GM23338 (cell line): ENCODE results near the gene CASP8. TPM values are rescaled to one million over a fixed set of nuclear protein-coding genes. Genes with fewer than 3 reads are reported as not detected.

Source experiments
- ATAC-seq: fragments of 200-7000 bp; cut with Tn5 transposase; 3 replicates; pipeline ENCODE4 v1.9.1; 2020
- DNase-seq: peaks from one replicate; pipeline ENCODE4 v3.0.0-alpha.2; 2015; ENCODE audit warnings: low spot score
- H2AFZ ChIP-seq: fragments of 200-600 bp; sonication (generic); 2 replicates; pipeline ENCODE4 v1.8.0; 2016; ENCODE audit warnings: antibody characterized with exemption, mild to moderate bottlenecking, moderate library complexity
- H3F3A ChIP-seq: fragments of 200-600 bp; sonication (generic); replicated peaks from 2 replicates; pipeline ENCODE4 v1.8.0; 2017; ENCODE audit warnings: antibody characterized with exemption, mixed run types, low read depth
- H3K27ac ChIP-seq: fragments of 200-600 bp; sonication (generic); 2 replicates; pipeline ENCODE4 v1.6.1; 2016; ENCODE audit warnings: low read depth
- H3K27me3 ChIP-seq: fragments of 200-600 bp; sonication (generic); 2 replicates; pipeline ENCODE4 v1.8.0; 2016; ENCODE audit warnings: mild to moderate bottlenecking, mixed run types, moderate library complexity; ENCODE audit not compliant: insufficient read depth
- H3K36me3 ChIP-seq: fragments of 200-600 bp; sonication (generic); 2 replicates; pipeline ENCODE4 v1.8.0; 2016; ENCODE audit warnings: mild to moderate bottlenecking; ENCODE audit not compliant: insufficient read depth
- H3K4me1 ChIP-seq: fragments of 200-600 bp; sonication (generic); 2 replicates; pipeline ENCODE4 v1.8.0; 2016; ENCODE audit warnings: mild to moderate bottlenecking, moderate library complexity; ENCODE audit not compliant: insufficient read depth
- H3K4me2 ChIP-seq: fragments of 200-600 bp; sonication (generic); 2 replicates; pipeline ENCODE4 v1.7.1; 2017; ENCODE audit warnings: mixed run types
- H3K4me3 ChIP-seq: fragments of 200-600 bp; sonication (generic); 2 replicates; pipeline ENCODE4 v1.6.1; 2016; ENCODE audit warnings: mixed run types
- H3K79me2 ChIP-seq: fragments of 200-600 bp; sonication (generic); replicated peaks from 2 replicates; pipeline ENCODE4 v1.8.0; 2017; ENCODE audit warnings: mild to moderate bottlenecking; ENCODE audit not compliant: insufficient read depth
- H3K9me2 ChIP-seq: fragments of 200-600 bp; sonication (generic); 2 replicates; pipeline ENCODE4 v1.8.0; 2017; ENCODE audit not compliant: insufficient read depth
- H4K20me1 ChIP-seq: fragments of 200-600 bp; sonication (generic); replicated peaks from 2 replicates; pipeline ENCODE4 v1.8.0; 2017; ENCODE audit warnings: mild to moderate bottlenecking; ENCODE audit not compliant: insufficient read depth
- H3K27ac Mint-ChIP-seq: 2 replicates; pipeline ENCODE4 v1.8.0; 2020; ENCODE audit warnings: inconsistent platforms, mild to moderate bottlenecking, moderate library complexity, mixed read lengths
- H3K27me3 Mint-ChIP-seq: 3 replicates; pipeline ENCODE4 v1.8.0; 2022; ENCODE audit warnings: low read depth, mild to moderate bottlenecking, moderate library complexity, mixed read lengths, inconsistent platforms; ENCODE audit not compliant: insufficient read depth, poor library complexity
- H3K36me3 Mint-ChIP-seq: 3 replicates; pipeline ENCODE4 v1.8.0; 2021; ENCODE audit warnings: low read depth, mild to moderate bottlenecking, inconsistent platforms, moderate library complexity, mixed read lengths
- H3K4me1 Mint-ChIP-seq: 3 replicates; pipeline ENCODE4 v1.8.0; 2020; ENCODE audit warnings: mild to moderate bottlenecking, inconsistent platforms, mixed read lengths
- H3K4me3 Mint-ChIP-seq: 3 replicates; pipeline ENCODE4 v1.8.0; 2021; ENCODE audit warnings: moderate library complexity, mild to moderate bottlenecking, inconsistent platforms, mixed read lengths
- H3K9me3 Mint-ChIP-seq: 3 replicates; pipeline ENCODE4 v1.8.0; 2020; ENCODE audit warnings: moderate library complexity, mild to moderate bottlenecking, inconsistent platforms, mixed read lengths
- CREB1 ChIP-seq: fragments of 250-450 bp; sonication (Bioruptor Pico); IDR thresholded peaks from 2 replicates; pipeline ENCODE4 v1.5.0; 2020; ENCODE audit warnings: low read depth, mild to moderate bottlenecking, moderate library complexity
- EZH2 ChIP-seq: fragments of 200-600 bp; sonication (generic); IDR thresholded peaks from one replicate; pipeline ENCODE4 v1.8.0; 2017; ENCODE audit warnings: antibody characterized with exemption, mild to moderate bottlenecking, low read depth; ENCODE audit not compliant: unreplicated experiment
- EZH2phosphoT487 ChIP-seq: fragments of 200-600 bp; sonication (generic); IDR thresholded peaks from one replicate; pipeline ENCODE4 v1.8.1; 2018; ENCODE audit warnings: antibody characterized with exemption; ENCODE audit not compliant: unreplicated experiment
- JUNB ChIP-seq: IDR thresholded peaks from one replicate; pipeline ENCODE4 v1.6.1; 2016; ENCODE audit warnings: antibody characterized with exemption; ENCODE audit not compliant: unreplicated experiment
- POLR2AphosphoS5 ChIP-seq: IDR thresholded peaks from 2 replicates; pipeline ENCODE4 v1.6.1; 2016; ENCODE audit warnings: antibody characterized with exemption, low read depth
- STAT1 ChIP-seq: IDR thresholded peaks from one replicate; pipeline ENCODE4 v1.6.1; 2016; ENCODE audit warnings: antibody characterized with exemption; ENCODE audit not compliant: unreplicated experiment
- ZNF331 ChIP-seq: fragments of 250-450 bp; sonication (Bioruptor Pico); IDR thresholded peaks from 2 replicates; pipeline ENCODE4 v1.5.0; 2020; ENCODE audit warnings: low read depth, mild to moderate bottlenecking, moderate library complexity
- ZNF462 ChIP-seq: fragments of 250-450 bp; sonication (Bioruptor Pico); IDR thresholded peaks from 2 replicates; pipeline ENCODE4 v1.5.0; 2020; ENCODE audit warnings: mild to moderate bottlenecking, moderate library complexity
- polyA plus RNA-seq: library from polyadenylated mRNA; unstranded; fragments of >200 nt; fragmentation: Nextera tagmentation; extraction: Ambion mirVana; gene quantifications from 2 replicates; pipeline ENCODE4 v1.2.1, GENCODE V29; 2016
- total RNA-seq: library from RNA; depleted of rRNA; stranded (reverse); fragments of >200 nt; shearing (Covaris generic); gene quantifications from 2 replicates; pipeline ENCODE4 v1.2.3, GENCODE V29; 2014
- TF ChIP-seq, protein P1 (sequence below): IDR thresholded peaks from 2 replicates; pipeline ENCODE4 v1.6.1; 2016; ENCODE audit warnings: antibody characterized with exemption

CASP8 gene
- total and polyA plus RNA-seq, 2 experiments from 2014 or later = 2.3 to 3.6 TPM

- Histone ChIP-seq H3F3A (no peaks in the 10 kb centered on the region), H3K27me3 (no peaks in the 10 kb centered on the region), H3K4me3 (no peak overlapping the region), H4K20me1 (no peaks in the 10 kb centered on the region), H2AFZ (no peak overlapping the region), H3K4me2 (no peak overlapping the region), H3K79me2 (no peaks in the 10 kb centered on the region), H3K27ac (no peak overlapping the region), H3K9me2 (0 out of 2 replicates have a peak, but pooled peaks cover 5% of the 10 kb centered on the region), H3K36me3 (no peaks in the 10 kb centered on the region), H3K4me1 (peaks cover 16% of the 10 kb centered on the region)
- H3K27me3 Mint-ChIP-seq = peaks cover 6% of the 10 kb centered on the region
- H3K36me3 Mint-ChIP-seq = 0 out of 3 replicates have a peak, but pooled peaks cover 2% of the 10 kb centered on the region
- TF ChIP-seq ZNF331 (no peak), CREB1 (no peak), EZH2 (no peak), POLR2AphosphoS5 (no peak), STAT1 (no peak), ZNF462 (CRISPR knock-in tag) (no peak), JUNB (no peak), EZH2phosphoT487 (no peak)
- TF ChIP-seq, protein P1, sequence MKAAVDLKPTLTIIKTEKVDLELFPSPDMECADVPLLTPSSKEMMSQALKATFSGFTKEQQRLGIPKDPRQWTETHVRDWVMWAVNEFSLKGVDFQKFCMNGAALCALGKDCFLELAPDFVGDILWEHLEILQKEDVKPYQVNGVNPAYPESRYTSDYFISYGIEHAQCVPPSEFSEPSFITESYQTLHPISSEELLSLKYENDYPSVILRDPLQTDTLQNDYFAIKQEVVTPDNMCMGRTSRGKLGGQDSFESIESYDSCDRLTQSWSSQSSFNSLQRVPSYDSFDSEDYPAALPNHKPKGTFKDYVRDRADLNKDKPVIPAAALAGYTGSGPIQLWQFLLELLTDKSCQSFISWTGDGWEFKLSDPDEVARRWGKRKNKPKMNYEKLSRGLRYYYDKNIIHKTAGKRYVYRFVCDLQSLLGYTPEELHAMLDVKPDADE = no peak
- no peak overlapping the region for H3K27ac Mint-ChIP-seq
- DNase-seq (no peak), ATAC-seq (no peak)
- H3K9me3 Mint-ChIP-seq = no peaks in the 10 kb centered on the region
- peaks cover 17% of the 10 kb centered on the region for H3K4me1 Mint-ChIP-seq
- no peak overlapping the region for H3K4me3 Mint-ChIP-seq
Observed at GRCh38 chr2:201262718-201263117, 2.4 kb downstream of the CASP8 start.
